Measurements from ENCODE around the gene GUCA2B.

The GUCA2B gene

GRCh38 chr1:42152907-42153600, at the start of gene GUCA2B:
GUCA2B (plus strand) TSS chr1:42153410; CDS start chr1:42153451, 41 bp downstream.
- no peak for DNase-seq

GRCh38 chr1:42105025-42105424, 48.2 kb upstream of the GUCA2B start:
- DNase-seq: no peak

- DNase-seq: no peak
Measured at GRCh38 chr1:42108309-42108708, 44.9 kb upstream of the GUCA2B start.

GRCh38 chr1:42109600-42109999, 43.6 kb upstream of the GUCA2B start:
- no peak for DNase-seq

GRCh38 chr1:42114229-42114628, 39.0 kb upstream of the GUCA2B start:
- no peak for DNase-seq

GRCh38 chr1:42117214-42117613, 36.0 kb upstream of the GUCA2B start:
- DNase-seq: no peak

- DNase-seq: no peak
Measured at GRCh38 chr1:42118125-42118524, 35.1 kb upstream of the GUCA2B start.

- no peak for DNase-seq
Measured at GRCh38 chr1:42122408-42122807, 30.8 kb upstream of the GUCA2B start.

GRCh38 chr1:42125552-42125951, 27.7 kb upstream of the GUCA2B start:
- DNase-seq: no peak

GRCh38 chr1:42127767-42128166, 25.4 kb upstream of the GUCA2B start:
- no peak for DNase-seq

- no peak for DNase-seq
Measured at GRCh38 chr1:42128499-42128898, 24.7 kb upstream of the GUCA2B start.

GRCh38 chr1:42128964-42129363, 24.2 kb upstream of the GUCA2B start:
- no peak for DNase-seq

- no peak for DNase-seq
Measured at GRCh38 chr1:42130061-42130660, 23.0 kb upstream of the GUCA2B start.

GRCh38 chr1:42133390-42133789, 19.8 kb upstream of the GUCA2B start:
- DNase-seq: no peak

- no peak for DNase-seq
Measured at GRCh38 chr1:42133809-42134526, 19.2 kb upstream of the GUCA2B start.

GRCh38 chr1:42135426-42135825, 17.8 kb upstream of the GUCA2B start:
- DNase-seq: no peak

GRCh38 chr1:42136466-42136865, 16.7 kb upstream of the GUCA2B start:
- DNase-seq: no peak

- DNase-seq: no peak
Measured at GRCh38 chr1:42137766-42138165, 15.4 kb upstream of the GUCA2B start.

GRCh38 chr1:42138586-42138985, 14.6 kb upstream of the GUCA2B start:
- no peak for DNase-seq

GRCh38 chr1:42139444-42139843, 13.8 kb upstream of the GUCA2B start:
- no peak for DNase-seq

- DNase-seq: no peak
Measured at GRCh38 chr1:42140191-42140590, 13.0 kb upstream of the GUCA2B start.

- DNase-seq: no peak
Measured at GRCh38 chr1:42141978-42142377, 11.2 kb upstream of the GUCA2B start.

GRCh38 chr1:42142894-42143675, 10.1 kb upstream of the GUCA2B start:
- no peak for DNase-seq
